ENCODE measurements around the gene AGBL5. TPM values are rescaled to one million over a fixed set of nuclear protein-coding genes. Genes with fewer than 3 reads are reported as not detected.

AGBL5 gene
- total RNA-seq, 2 experiments from 2014 or later: 12.5 to 14.5 TPM

DNA sequence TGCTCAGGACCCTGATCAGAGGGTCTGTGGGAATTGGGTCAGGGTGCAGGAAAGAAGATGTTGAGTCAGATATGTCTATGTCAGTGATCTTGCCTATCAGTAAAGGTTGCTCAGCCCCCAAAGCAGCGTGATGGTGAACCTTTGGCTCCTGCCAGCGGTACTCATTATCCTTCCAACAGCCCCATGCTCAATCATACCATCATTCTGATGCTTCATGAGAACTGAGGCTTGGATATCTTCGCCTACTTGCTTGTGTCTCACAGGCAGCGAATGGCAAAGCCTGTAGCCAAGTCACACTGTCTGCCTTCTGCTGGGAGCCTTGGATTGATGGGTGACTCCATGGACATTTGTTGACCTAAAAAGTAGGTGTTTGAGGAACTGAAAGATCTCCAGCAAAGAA is 37.7 kb upstream of the AGBL5 start:
- H3K4me1 Mint-ChIP-seq: no peaks in the 10 kb centered on the region
- no peaks in the 10 kb centered on the region for H3K9me3 Mint-ChIP-seq (ENCODE audit: low read depth)
- ATAC-seq (no peak), DNase-seq (no peak)
- CTCF ChIA-PET: interaction anchor here (0.7 to 0.8 kb wide), 3 partner anchors 31 to 168 kb away, joined by 3 to 4 read pairs (median 4); no protein-coding TSS in a partner anchor
- no peak overlapping the region for H3K4me3 Mint-ChIP-seq
- no peaks in the 10 kb centered on the region for H3K27me3 Mint-ChIP-seq
- intact Hi-C loops (cut with DNase I, micrococcal nuclease): no loop called here
- no peaks in the 10 kb centered on the region for H3K36me3 Mint-ChIP-seq (ENCODE audit: low read depth)
- POLR2A ChIA-PET: no interaction called here
- no peak overlapping the region for H3K27ac Mint-ChIP-seq

DNA sequence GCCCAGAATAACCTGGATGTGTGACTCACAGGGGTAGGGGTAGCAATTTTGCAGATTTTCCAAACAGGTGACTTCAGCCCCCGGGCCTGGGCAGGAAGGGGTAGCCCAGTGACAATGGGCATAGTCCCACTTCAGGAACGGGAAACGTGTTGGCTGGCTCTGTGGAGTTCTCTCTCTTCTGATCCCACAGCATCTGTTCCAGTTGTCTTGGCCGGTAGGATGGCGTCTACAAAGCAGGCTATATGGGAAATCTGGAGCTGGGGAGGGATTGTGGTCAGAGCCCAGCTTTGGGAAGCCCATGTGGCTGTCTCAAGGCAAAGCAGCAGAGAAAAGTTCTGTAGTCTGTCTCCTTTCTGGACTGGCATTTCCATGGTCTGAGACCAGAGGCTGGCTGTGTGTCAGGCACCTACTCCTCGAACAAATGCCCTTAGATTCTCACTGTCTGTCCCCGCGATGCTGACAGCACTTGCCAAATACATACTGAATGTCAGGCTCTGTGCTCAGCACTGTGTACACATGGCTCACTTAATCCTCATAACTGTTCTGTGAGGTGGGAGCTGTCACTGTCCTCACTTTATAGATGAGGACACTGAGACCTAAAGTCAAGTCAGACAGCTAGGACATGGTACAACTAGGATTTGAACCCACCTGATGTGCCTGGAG is 36.6 kb upstream of the AGBL5 start:
- no peak overlapping the region for H3K27ac Mint-ChIP-seq
- H3K9me3 Mint-ChIP-seq (ENCODE audit: low read depth): no peaks in the 10 kb centered on the region
- no peaks in the 10 kb centered on the region for H3K4me1 Mint-ChIP-seq
- intact Hi-C loops (cut with DNase I, micrococcal nuclease): no loop called here
- DNase-seq (no peak), ATAC-seq (no peak)
- no peaks in the 10 kb centered on the region for H3K27me3 Mint-ChIP-seq
- no peak overlapping the region for H3K4me3 Mint-ChIP-seq
- CTCF ChIA-PET: interaction anchor here (0.7 to 5.0 kb wide), 5 partner anchors 15 to 172 kb away, joined by 4 to 129 read pairs (median 4); no protein-coding TSS in a partner anchor
- POLR2A ChIA-PET: interaction anchor here (0.7 kb wide), 1 partner anchor 11 kb away, joined by 3 read pairs; no protein-coding TSS in a partner anchor
- H3K36me3 Mint-ChIP-seq (ENCODE audit: low read depth): no peaks in the 10 kb centered on the region

- peak; percentile 55 for ATAC-seq
- peak; percentile 69 for DNase-seq
- no peak overlapping the region for H3K27ac Mint-ChIP-seq
- no peaks in the 10 kb centered on the region for H3K9me3 Mint-ChIP-seq (ENCODE audit: low read depth)
- intact Hi-C loops (cut with DNase I, micrococcal nuclease): loop anchor here (1.0 to 2.0 kb wide), 2 partner anchors 56 to 170 kb away; no protein-coding TSS in a partner anchor
- POLR2A ChIA-PET: interaction anchor here (0.6 kb wide), 1 partner anchor 11 kb away, joined by 6 read pairs; no protein-coding TSS in a partner anchor
- CTCF ChIA-PET: interaction anchor here (0.6 to 5.0 kb wide), 28 partner anchors 9 to 1024 kb away, joined by 3 to 129 read pairs (median 4); partner anchors contain the start of gene AGBL5
- no peak overlapping the region for H3K4me3 Mint-ChIP-seq
- no peaks in the 10 kb centered on the region for H3K4me1 Mint-ChIP-seq
- H3K36me3 Mint-ChIP-seq (ENCODE audit: low read depth): no peaks in the 10 kb centered on the region
- no peaks in the 10 kb centered on the region for H3K27me3 Mint-ChIP-seq
Observed at GRCh38 chr2:27016801-27017325, 34.6 kb upstream of the AGBL5 start.

- POLR2A ChIA-PET: no interaction called here
- intact Hi-C loops (cut with DNase I, micrococcal nuclease): no loop called here
- no peaks in the 10 kb centered on the region for H3K36me3 Mint-ChIP-seq (ENCODE audit: low read depth)
- H3K27me3 Mint-ChIP-seq: no peaks in the 10 kb centered on the region
- CTCF ChIA-PET: interaction anchor here (0.5 to 5.0 kb wide), 6 partner anchors 20 to 322 kb away, joined by 3 to 129 read pairs (median 10); no protein-coding TSS in a partner anchor
- H3K9me3 Mint-ChIP-seq (ENCODE audit: low read depth): no peaks in the 10 kb centered on the region
- no peak for DNase-seq
- no peak overlapping the region for H3K27ac Mint-ChIP-seq
- no peak for ATAC-seq
- H3K4me3 Mint-ChIP-seq: no peak overlapping the region
- H3K4me1 Mint-ChIP-seq: no peaks in the 10 kb centered on the region
Observed at GRCh38 chr2:27018142-27018541, 33.3 kb upstream of the AGBL5 start.

DNA sequence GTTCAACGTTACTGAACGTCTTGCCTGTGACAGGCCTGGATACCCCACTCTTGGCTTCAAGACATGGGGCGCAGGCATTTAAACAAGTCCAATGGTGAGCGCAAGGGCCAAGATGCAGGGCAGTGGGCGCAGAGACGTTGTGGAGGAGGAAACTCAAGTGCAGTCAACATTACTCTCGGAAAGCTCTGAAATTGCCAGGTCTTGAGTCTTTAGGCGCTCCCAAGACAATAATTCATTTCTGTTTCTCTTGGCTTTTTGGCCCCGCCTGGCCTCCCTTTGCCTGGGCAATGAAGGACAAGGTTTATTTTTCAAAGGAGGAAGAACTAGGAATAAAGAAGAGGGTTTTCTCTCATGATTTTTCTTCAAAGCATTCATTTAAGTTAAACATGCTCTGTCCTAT is 32.0 kb upstream of the AGBL5 start:
- ATAC-seq: no peak
- no peaks in the 10 kb centered on the region for H3K27me3 Mint-ChIP-seq
- ChIA-PET CTCF (interaction anchor here (0.7 to 5.0 kb wide), 2 partner anchors 60 to 164 kb away, joined by 3 to 129 read pairs; no protein-coding TSS in a partner anchor), POLR2A (no interaction called here)
- no peaks in the 10 kb centered on the region for H3K9me3 Mint-ChIP-seq (ENCODE audit: low read depth)
- H3K4me3 Mint-ChIP-seq: no peak overlapping the region
- no peak for DNase-seq
- H3K36me3 Mint-ChIP-seq (ENCODE audit: low read depth): no peaks in the 10 kb centered on the region
- intact Hi-C loops (cut with DNase I, micrococcal nuclease): no loop called here
- no peak overlapping the region for H3K27ac Mint-ChIP-seq
- no peaks in the 10 kb centered on the region for H3K4me1 Mint-ChIP-seq

GRCh38 chr2:27019931-27020855 is 31.3 kb upstream of the AGBL5 start:
- intact Hi-C loops (cut with DNase I, micrococcal nuclease): no loop called here
- ChIA-PET POLR2A (no interaction called here), CTCF (interaction anchor here (0.6 to 0.7 kb wide), 2 partner anchors 164 to 1167 kb away, joined by 3 read pairs; no protein-coding TSS in a partner anchor)
- Mint-ChIP-seq H3K27me3 (no peaks in the 10 kb centered on the region), H3K4me3 (no peak overlapping the region), H3K27ac (no peak overlapping the region), H3K9me3 (ENCODE audit: low read depth) (no peaks in the 10 kb centered on the region), H3K4me1 (no peaks in the 10 kb centered on the region), H3K36me3 (ENCODE audit: low read depth) (no peaks in the 10 kb centered on the region)
- ATAC-seq (no peak), DNase-seq (no peak)

DNA sequence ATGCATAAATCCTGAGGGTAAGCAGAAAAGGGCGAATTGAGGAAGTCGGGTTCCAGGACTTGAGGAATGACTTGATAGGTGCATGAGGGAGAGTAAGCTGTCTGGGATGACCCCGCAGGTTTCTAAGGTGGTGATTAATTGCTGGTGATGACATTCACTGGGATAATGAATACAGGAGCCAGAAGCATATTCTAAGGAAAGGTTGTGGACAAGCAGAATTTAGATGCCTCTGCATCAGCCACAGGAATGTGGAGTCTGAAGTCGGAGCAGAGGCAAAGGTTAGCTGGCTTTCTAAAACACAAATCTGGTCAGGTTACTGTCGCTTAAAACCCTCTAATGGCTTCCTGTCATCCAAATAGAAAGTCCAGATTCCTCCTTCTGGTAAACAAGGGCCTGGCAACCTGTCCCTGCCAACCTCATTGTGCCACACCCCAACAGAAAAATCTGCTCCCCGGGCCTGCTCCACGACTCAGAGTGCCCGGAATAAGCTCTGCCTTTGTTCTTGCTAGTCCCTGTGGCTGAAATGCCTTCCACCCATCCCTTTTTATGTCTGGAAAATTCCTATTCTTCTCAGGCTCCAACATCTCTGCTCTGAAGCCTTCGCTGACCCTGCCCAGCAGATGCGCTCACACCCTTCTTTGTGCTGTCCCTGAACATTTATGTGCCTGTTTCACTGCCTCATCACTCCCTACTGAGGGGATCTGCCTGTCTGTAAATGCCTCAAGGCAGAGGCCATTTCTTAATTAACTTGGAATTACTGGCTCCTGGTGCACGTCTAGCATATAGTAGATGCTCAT is 30.0 kb upstream of the AGBL5 start:
- no peak overlapping the region for H3K27ac Mint-ChIP-seq
- DNase-seq (no peak), ATAC-seq (no peak)
- H3K9me3 Mint-ChIP-seq (ENCODE audit: low read depth): no peaks in the 10 kb centered on the region
- H3K36me3 Mint-ChIP-seq (ENCODE audit: low read depth): no peaks in the 10 kb centered on the region
- ChIA-PET POLR2A (no interaction called here), CTCF (interaction anchor here (0.6 to 1.9 kb wide), 2 partner anchors 59 to 60 kb away, joined by 3 to 5 read pairs; no protein-coding TSS in a partner anchor)
- no peaks in the 10 kb centered on the region for H3K27me3 Mint-ChIP-seq
- intact Hi-C loops (cut with DNase I, micrococcal nuclease): no loop called here
- no peaks in the 10 kb centered on the region for H3K4me1 Mint-ChIP-seq
- H3K4me3 Mint-ChIP-seq: no peak overlapping the region

GRCh38 chr2:27023740-27024139 is 27.7 kb upstream of the AGBL5 start:
- H3K27ac Mint-ChIP-seq: no peak overlapping the region
- no peaks in the 10 kb centered on the region for H3K9me3 Mint-ChIP-seq (ENCODE audit: low read depth)
- H3K4me1 Mint-ChIP-seq: no peaks in the 10 kb centered on the region
- intact Hi-C loops (cut with DNase I, micrococcal nuclease): no loop called here
- no peak overlapping the region for H3K4me3 Mint-ChIP-seq
- POLR2A ChIA-PET: no interaction called here
- CTCF ChIA-PET: interaction anchor here (1.9 kb wide), 1 partner anchor 62 kb away, joined by 5 read pairs; no protein-coding TSS in a partner anchor
- ATAC-seq (no peak), DNase-seq (no peak)
- no peaks in the 10 kb centered on the region for H3K27me3 Mint-ChIP-seq
- no peaks in the 10 kb centered on the region for H3K36me3 Mint-ChIP-seq (ENCODE audit: low read depth)

- no peak overlapping the region for H3K4me3 Mint-ChIP-seq
- no peak overlapping the region for H3K27ac Mint-ChIP-seq
- no peak for ATAC-seq
- peaks cover 2% of the 10 kb centered on the region for H3K36me3 Mint-ChIP-seq (ENCODE audit: low read depth)
- ChIA-PET POLR2A (no interaction called here), CTCF (no interaction called here)
- no peaks in the 10 kb centered on the region for H3K9me3 Mint-ChIP-seq (ENCODE audit: low read depth)
- DNase-seq: no peak
- peaks cover 2% of the 10 kb centered on the region for H3K4me1 Mint-ChIP-seq
- intact Hi-C loops (cut with DNase I, micrococcal nuclease): no loop called here
- no peaks in the 10 kb centered on the region for H3K27me3 Mint-ChIP-seq
Observed at GRCh38 chr2:27024188-27024587, 27.3 kb upstream of the AGBL5 start.

DNA sequence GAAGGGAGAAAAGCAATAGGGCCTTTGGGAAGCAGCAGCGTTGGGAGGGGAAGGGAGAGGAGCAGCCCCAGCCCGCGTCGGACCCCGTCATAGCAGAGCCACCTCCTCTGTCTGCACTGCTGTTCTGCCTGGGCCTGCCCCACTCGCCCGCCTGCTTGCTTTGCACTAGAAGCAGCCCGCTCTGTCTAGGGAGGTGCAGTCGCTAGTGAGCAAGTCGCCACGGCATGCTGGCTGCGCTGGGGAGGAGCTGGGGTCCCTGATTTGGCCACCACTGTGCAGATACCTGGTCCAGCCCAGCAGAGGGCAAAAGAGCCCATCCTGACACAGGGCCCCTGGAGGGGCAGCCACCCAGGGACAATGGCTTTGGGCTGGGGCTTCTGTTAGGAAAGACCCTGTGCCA is 26.7 kb upstream of the AGBL5 start:
- ATAC-seq: no peak
- Mint-ChIP-seq H3K36me3 (ENCODE audit: low read depth) (peaks cover 7% of the 10 kb centered on the region), H3K4me3 (no peak overlapping the region), H3K9me3 (ENCODE audit: low read depth) (no peaks in the 10 kb centered on the region), H3K27me3 (no peaks in the 10 kb centered on the region), H3K27ac (no peak overlapping the region), H3K4me1 (peaks cover 6% of the 10 kb centered on the region)
- ChIA-PET POLR2A (no interaction called here), CTCF (no interaction called here)
- DNase-seq: no peak
- intact Hi-C loops (cut with DNase I, micrococcal nuclease): no loop called here

DNA sequence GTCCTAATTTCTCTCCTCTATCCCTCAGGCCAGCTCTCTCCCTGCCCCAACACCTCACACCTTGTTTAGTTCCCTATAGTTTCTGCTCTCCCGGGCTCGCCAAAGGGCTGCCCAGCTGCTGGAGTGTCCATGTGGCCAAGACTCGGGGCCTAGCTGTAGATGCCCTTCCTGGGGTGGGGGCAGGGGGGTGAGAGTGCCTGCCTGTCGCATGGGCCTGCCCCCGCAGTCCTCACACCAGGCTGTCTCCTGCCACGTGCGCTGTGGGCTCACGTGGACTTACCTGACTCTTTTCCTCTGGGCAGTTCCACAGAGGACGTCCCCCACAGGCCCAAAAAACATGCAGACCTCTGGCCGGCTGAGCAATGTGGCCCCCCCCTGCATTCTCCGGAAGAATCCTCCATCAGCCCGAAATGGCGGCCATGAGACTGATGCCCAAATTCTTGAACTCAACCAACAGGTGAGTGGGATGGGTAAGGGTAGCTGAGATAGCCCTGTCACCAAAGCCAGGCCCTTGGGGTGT is 26.1 kb upstream of the AGBL5 start:
- Mint-ChIP-seq H3K27me3 (no peaks in the 10 kb centered on the region), H3K4me3 (no peak overlapping the region), H3K4me1 (peaks cover 8% of the 10 kb centered on the region), H3K9me3 (ENCODE audit: low read depth) (no peaks in the 10 kb centered on the region), H3K36me3 (ENCODE audit: low read depth) (peaks cover 9% of the 10 kb centered on the region), H3K27ac (no peak overlapping the region)
- ChIA-PET CTCF (no interaction called here), POLR2A (no interaction called here)
- ATAC-seq: no peak
- intact Hi-C loops (cut with DNase I, micrococcal nuclease): no loop called here
- DNase-seq: no peak

Measured in activated CD4-positive, alpha-beta T cell treated with anti-CD3 and anti-CD28 coated beads for 36 hours (primary cell).